Liver (tissue), 3 donors: Measurements from ENCODE around the gene B4GALNT2.

Source experiments
- GABPA ChIP-seq, 2 donors: IDR thresholded peaks in 1 of 2; conservative IDR thresholded peaks in 1 of 2; 2 replicates each; pipeline ENCODE4 v1.6.1; 2016; ENCODE audit warnings: antibody characterized with exemption in 2 of 2, mild to moderate bottlenecking in 1 of 2, moderate library complexity in 1 of 2
- JUND ChIP-seq, 2 donors: IDR thresholded peaks; 2 replicates each; pipeline ENCODE4 v1.6.1; 2016; ENCODE audit warnings: antibody characterized with exemption in 2 of 2
- MAX ChIP-seq: IDR thresholded peaks from 2 replicates; pipeline ENCODE4 v1.6.1; 2016; ENCODE audit warnings: antibody characterized with exemption
- RAD21 ChIP-seq, 2 donors: IDR thresholded peaks; 2 replicates each; pipeline ENCODE4 v1.6.1; 2016; ENCODE audit warnings: antibody characterized with exemption in 2 of 2, mild to moderate bottlenecking in 2 of 2
- REST ChIP-seq: IDR thresholded peaks from 2 replicates; pipeline ENCODE4 v1.6.1; 2016; ENCODE audit warnings: antibody characterized with exemption, mild to moderate bottlenecking
- TAF1 ChIP-seq: conservative IDR thresholded peaks from 2 replicates; pipeline ENCODE4 v1.6.1; 2016; ENCODE audit warnings: antibody characterized with exemption, mild to moderate bottlenecking
- YY1 ChIP-seq: IDR thresholded peaks from 2 replicates; pipeline ENCODE4 v1.6.1; 2016; ENCODE audit warnings: antibody characterized with exemption, mild to moderate bottlenecking
- ZBTB33 ChIP-seq: IDR thresholded peaks from 2 replicates; pipeline ENCODE4 v1.6.1; 2016; ENCODE audit warnings: antibody characterized with exemption
- TF ChIP-seq, protein P1 (sequence below): fragments of 150-350 bp; IDR thresholded peaks from 2 replicates; pipeline ENCODE4 v1.5.1; 2017; ENCODE audit warnings: improper control_type of control experiment, low read depth, low read length; ENCODE audit not compliant: missing input control
- TF ChIP-seq, protein P2 (sequence below): IDR thresholded peaks from 2 replicates; pipeline ENCODE4 v1.6.1; 2016; ENCODE audit warnings: antibody characterized with exemption
- donor health status: healthy.
- donor health status: healthy.

DNA sequence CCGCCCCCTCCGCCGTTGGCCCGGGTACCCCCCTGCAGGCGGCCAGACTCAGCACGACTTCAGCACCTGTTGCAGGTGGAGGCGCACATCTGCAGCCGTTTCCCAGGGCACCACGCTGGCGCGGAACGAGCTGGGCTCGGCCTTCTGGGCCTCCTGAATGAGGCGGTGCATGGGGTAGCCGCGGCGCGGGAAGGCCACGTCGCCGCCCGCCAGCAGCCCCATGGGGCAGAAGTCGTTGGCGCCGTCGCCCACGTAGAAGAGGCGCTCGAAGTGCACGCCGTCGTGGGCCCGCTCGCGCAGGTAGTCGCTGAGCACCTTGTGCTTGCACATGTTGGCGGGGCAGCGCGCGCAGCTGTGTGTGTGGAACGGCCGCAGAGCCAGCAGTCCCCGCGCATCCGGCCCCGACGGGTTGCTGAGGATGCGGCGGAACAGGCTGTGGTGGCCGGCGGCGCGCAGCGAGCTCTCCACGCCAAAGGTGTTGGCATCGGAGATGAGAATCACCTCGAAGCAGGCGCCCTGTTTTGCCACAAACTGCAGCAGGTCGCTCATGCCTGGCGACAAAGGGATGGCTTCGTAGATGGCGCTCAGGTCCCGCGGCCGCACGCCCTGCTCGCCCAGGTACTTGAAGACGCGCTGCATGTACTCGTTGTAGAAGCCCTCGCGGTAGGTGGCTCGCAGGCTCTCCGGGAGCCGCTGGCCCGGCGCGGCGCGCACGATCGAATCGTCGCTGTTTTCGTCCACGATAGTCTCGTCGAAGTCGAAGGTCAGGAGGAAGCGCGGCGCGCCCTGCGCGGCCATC, 91.8 kb downstream of the B4GALNT2 start:
- TF ChIP-seq, protein P1, sequence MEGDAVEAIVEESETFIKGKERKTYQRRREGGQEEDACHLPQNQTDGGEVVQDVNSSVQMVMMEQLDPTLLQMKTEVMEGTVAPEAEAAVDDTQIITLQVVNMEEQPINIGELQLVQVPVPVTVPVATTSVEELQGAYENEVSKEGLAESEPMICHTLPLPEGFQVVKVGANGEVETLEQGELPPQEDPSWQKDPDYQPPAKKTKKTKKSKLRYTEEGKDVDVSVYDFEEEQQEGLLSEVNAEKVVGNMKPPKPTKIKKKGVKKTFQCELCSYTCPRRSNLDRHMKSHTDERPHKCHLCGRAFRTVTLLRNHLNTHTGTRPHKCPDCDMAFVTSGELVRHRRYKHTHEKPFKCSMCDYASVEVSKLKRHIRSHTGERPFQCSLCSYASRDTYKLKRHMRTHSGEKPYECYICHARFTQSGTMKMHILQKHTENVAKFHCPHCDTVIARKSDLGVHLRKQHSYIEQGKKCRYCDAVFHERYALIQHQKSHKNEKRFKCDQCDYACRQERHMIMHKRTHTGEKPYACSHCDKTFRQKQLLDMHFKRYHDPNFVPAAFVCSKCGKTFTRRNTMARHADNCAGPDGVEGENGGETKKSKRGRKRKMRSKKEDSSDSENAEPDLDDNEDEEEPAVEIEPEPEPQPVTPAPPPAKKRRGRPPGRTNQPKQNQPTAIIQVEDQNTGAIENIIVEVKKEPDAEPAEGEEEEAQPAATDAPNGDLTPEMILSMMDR: no peak
- TF ChIP-seq JUND (IDR thresholded peaks at IDR 0.05) (no peak), RAD21 (IDR thresholded peaks at IDR 0.05) (no peak), REST (no peak), MAX (no peak), GABPA (IDR thresholded peaks at IDR 0.05 in 1 of 2, conservative IDR thresholded peaks at IDR 0.05 in 1 of 2) (no peak), ZBTB33 (no peak), YY1 (no peak), TAF1 (no peak)
- TF ChIP-seq, protein P2, sequence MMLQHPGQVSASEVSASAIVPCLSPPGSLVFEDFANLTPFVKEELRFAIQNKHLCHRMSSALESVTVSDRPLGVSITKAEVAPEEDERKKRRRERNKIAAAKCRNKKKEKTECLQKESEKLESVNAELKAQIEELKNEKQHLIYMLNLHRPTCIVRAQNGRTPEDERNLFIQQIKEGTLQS: no peak
